Stimulated activated CD8-positive, alpha-beta memory T cell treated with anti-CD3 and anti-CD28 coated beads, Interleukin-12 subunit alpha, Interleukin-12 subunit beta, amount 100 ng/mL, for 24 hours (primary cell): ENCODE results near the gene CLEC9A.

Experiments
- DNase-seq: peaks from one replicate; pipeline ENCODE4 v3.0.0-alpha.2; 2020; ENCODE audit errors: extremely low read depth

CLEC9A gene

GRCh38 chr12:10110256-10110844 lies 79.9 kb downstream of the CLEC9A start:
- DNase-seq, result no peak

- DNase-seq, result no peak
Observed at GRCh38 chr12:10111451-10111850, 81.0 kb downstream of the CLEC9A start.

GRCh38 chr12:10113075-10113474 lies 82.6 kb downstream of the CLEC9A start:
- DNase-seq, result no peak

GRCh38 chr12:10113920-10114319 lies 83.4 kb downstream of the CLEC9A start:
- no peak for DNase-seq

- no peak for DNase-seq
Observed at GRCh38 chr12:10115311-10115710, 84.8 kb downstream of the CLEC9A start.
